Neural cell (in vitro differentiated cells): ENCODE data around the gene PCBD2.

ENCODE experiments used
- CTCF ChIP-seq: fragments of 450-650 bp; IDR thresholded peaks from 2 replicates; pipeline ENCODE4 v1.5.1; 2014; ENCODE audit warnings: antibody characterized with exemption, mild to moderate bottlenecking, moderate library complexity; ENCODE audit not compliant: poor library complexity, severe bottlenecking
- EP300 ChIP-seq: fragments of 450-650 bp; conservative IDR thresholded peaks from 2 replicates; pipeline ENCODE4 v1.6.1; 2014; ENCODE audit warnings: antibody characterized with exemption, mild to moderate bottlenecking, moderate library complexity; ENCODE audit not compliant: poor library complexity, severe bottlenecking
- EZH2 ChIP-seq: fragments of 200-600, 300-800 bp; shearing (Covaris generic), sonication (generic); IDR thresholded peaks from 2 replicates; pipeline ENCODE4 v1.6.1; 2014; ENCODE audit warnings: antibody characterized with exemption, low read length, borderline replicate concordance, mild to moderate bottlenecking; ENCODE audit not compliant: insufficient read depth, poor library complexity, severe bottlenecking
- POLR2AphosphoS5 ChIP-seq: IDR thresholded peaks from 2 replicates; pipeline ENCODE4 v1.6.1; 2012
- RAD21 ChIP-seq: fragments of 450-650 bp; conservative IDR thresholded peaks from 2 replicates; pipeline ENCODE4 v1.6.1; 2014; ENCODE audit warnings: antibody characterized with exemption, mild to moderate bottlenecking, moderate library complexity
- REST ChIP-seq: IDR thresholded peaks from 2 replicates; pipeline ENCODE4 v1.6.1; 2012; ENCODE audit warnings: borderline replicate concordance
- SMC3 ChIP-seq: fragments of 450-650 bp; conservative IDR thresholded peaks from 2 replicates; pipeline ENCODE4 v1.6.1; 2014; ENCODE audit warnings: antibody characterized with exemption, mild to moderate bottlenecking, moderate library complexity; ENCODE audit not compliant: poor library complexity

- peak; percentile 88 for TF ChIP-seq CTCF
- no peak for TF ChIP-seq POLR2AphosphoS5
- TF ChIP-seq EZH2, result no peak
- peak; percentile 80 for TF ChIP-seq RAD21
- peak; percentile 80 for TF ChIP-seq SMC3
- no peak for TF ChIP-seq REST
- TF ChIP-seq EP300, result no peak
These were observed 490 bp downstream of the PCBD2 start for GRCh38 chr5:134905246-134905996.
